GM19395 (cell line): ENCODE data around the gene HOXC13.

ENCODE experiments used
- ATAC-seq: cut with Tn5 transposase; IDR thresholded peaks from one replicate; pipeline ENCODE4 v1.9.1; 2021; ENCODE audit warnings: mild to moderate bottlenecking, moderate library complexity; ENCODE audit not compliant: unreplicated experiment

The HOXC13 gene

DNA sequence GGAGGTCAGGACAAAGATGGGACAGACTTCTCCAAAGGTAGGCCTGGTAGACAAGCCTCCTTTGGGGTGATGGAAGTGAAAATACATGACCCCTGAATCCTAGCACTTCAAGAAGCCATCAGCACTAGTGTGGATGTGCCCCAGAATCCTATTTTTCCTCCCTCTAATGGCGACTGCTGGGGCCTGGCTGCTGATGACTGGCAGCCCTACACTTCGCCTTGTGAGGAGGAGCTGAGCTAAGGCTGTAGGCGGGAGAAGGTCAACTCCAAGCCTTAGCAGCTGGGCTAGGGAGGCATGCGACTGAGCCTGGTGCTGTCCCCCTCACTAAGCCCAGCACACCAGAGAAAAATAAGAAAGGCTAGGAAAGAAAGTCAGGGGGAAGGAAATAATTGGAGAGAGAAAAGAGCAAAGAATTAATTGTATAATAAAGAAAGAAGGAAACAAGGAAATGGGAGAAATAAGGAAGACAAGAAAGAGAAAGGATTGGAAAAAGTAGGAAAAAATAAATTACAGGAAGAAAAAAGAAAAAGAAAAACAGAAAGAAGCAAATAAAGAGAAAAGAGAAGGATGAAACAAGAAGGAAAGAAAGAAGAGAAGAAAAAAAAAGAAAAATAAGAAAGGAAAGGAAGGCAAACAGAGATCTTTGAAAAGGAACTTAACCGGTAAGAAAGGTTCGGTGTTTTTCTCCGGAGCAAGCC is 41.6 kb downstream of the HOXC13 start:
- ATAC-seq = no peak

DNA sequence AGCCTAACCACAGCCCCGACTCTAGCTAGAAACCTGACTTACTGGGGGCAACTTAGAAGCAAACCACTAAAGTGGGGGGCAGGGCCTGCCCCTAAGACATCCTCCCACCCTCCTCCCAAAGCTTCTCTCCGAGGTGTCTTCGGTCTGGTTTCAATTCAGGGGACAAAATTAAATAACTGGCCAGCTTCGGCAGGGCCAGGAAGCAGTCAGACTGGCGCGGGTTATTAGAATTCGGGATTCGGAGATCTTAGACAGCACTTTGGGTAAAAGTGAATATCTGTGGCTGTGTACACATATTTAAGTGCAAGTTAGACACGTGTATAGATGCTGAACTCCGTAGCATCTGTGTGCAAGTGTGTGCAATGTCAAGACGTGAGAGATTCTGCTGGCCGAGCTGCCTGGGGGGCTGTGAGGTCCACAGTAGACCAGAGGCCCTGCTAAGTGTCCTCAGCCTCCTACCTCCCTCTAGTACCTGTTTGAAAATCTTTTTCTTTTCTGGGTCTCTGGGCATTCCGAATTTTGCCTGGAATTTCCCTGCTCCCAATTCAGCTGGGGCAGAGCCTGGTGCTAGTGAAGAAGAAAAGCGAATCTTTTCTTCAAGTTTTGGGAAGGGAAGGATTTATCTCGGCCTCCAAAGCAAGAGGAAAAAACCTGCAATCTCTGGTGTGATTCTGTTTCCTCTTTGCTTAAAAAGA is 42.3 kb downstream of the HOXC13 start:
- no peak for ATAC-seq

DNA sequence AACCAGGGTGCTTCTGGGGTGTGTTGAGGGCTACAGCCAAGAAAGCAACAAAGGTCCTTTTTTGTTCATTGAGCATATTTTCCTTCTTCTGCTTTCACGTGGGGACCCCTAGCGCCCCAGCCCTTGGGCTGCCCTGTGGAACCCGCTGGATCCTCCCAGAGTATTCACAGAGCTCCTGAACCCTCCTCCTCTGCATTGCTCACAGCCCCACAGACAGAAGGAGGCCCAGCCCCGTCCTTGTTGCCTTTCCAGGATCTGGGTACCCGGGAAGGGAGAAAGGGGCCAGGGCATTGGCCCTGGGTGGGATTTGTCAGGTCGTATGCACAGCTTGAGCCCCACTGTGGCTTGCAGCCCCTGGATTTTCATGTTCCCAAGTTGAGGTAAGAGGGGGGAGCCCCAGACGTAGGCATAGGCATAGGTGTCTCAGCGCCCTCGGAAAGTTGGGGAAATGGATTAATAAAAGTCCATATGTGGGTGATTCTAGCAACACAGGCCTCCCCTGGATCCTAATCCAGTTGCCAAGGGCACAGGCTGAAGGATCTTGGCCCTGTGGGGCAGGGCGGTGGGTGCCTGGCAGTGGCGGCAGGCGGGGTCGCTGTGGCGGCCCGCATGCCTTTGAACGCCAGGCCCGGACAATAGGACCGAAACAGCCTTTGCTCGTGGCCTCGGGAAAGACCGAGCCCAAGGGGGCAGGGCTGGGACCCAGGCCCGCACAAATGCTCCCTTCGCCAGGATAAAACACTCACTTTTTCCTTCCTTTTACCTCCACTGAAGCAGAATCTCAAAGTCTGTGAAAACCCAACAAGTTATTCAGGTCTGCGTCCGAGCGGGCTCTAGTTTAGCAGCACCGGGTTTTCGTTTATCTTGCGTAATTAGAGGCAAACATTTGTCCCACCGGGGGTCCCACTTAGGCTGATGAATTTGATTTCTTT is 43.3 kb downstream of the HOXC13 start:
- ATAC-seq = no peak

DNA sequence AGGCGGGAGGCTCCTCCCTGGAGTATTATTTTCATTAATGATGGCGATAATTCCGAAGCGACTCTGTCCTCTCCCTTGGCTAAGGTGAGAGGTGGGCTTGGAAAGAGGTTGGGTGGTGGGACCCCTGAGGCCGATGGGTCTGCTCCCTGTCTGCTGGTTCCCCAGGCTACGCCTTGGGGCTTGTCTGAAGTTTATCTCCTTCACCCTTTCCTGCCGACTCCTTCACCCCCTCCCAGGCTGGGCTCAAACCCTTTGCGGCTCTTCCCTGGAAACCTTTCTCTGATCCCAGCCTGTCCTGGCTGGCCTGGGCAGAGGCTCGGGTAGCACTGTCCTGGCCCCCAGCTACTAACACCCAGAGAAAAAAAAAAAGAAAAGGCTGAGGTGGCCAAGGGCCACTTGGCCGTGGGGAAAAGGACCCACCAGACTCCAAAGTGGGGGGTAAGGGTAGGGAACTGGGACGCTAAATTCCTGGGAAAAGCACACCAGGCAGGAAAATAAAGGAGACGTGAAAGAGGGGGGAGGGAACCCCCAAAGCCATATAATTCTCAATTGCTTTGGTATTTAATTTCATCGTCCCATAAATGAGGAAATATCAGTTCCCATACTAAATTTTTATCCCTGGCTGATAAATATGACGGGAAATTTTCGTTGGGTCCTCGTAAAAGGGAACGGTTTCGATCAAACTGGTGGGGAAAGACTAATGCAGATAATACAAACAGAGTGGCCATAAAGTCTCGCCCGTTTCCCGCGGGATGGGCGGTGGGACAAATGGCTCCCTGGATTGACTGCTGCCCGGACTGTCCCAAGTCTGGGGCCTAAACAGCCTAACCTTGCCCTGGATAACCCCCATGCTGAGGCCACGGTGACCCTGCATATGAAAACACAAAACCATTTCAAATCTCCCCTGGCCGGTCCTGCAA is 44.3 kb downstream of the HOXC13 start:
- ATAC-seq = no peak

DNA sequence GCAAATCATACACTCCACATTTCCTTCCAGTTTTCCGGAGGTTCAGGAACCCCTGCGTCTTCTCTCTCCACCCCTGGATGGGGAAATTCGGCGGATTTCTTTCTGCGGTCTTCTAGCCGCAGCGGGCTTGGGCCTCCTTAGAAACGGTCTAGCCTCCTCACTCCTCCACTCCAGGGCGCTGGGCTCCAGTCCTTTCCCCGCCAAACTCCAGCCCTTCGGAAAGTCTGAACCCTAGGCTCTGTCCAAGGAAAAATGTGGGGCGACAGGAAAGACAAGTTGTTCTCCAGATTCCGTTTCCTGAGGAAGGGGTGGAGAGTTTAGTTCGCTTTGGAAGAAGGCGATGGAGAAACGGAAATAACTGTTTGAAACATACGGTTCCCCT is 44.9 kb downstream of the HOXC13 start:
- ATAC-seq = no peak

DNA sequence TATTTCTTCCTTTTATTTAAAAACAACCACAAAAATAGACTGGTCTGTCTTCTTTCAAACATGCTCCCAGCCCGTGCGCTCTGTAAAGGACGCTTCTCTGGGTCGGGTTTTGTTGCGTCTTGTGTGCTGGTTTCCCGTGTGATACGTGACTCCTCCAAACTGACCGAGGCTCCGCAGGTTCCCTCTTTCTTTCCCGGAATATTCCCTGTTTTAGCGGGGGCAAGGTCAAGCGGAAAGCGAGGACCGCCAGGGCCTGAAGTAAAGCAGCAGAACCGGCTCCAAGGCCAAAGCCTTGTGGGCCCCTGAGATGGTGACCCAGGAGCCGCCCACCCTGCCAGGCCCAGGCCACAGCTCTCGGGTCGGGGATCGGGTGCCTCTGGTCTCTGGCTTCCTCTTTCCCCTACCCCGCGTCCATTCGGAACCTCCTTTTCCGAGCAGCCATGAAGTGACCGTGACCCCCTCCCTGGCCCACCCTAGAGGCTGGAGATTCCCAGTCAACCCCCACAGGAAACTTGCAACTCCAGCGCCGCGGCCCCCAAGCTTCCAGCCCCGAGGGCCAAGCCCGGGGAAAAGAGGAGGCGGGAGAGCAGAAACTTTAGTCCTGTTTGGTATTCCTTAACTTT is 45.4 kb downstream of the HOXC13 start:
- ATAC-seq = no peak

DNA sequence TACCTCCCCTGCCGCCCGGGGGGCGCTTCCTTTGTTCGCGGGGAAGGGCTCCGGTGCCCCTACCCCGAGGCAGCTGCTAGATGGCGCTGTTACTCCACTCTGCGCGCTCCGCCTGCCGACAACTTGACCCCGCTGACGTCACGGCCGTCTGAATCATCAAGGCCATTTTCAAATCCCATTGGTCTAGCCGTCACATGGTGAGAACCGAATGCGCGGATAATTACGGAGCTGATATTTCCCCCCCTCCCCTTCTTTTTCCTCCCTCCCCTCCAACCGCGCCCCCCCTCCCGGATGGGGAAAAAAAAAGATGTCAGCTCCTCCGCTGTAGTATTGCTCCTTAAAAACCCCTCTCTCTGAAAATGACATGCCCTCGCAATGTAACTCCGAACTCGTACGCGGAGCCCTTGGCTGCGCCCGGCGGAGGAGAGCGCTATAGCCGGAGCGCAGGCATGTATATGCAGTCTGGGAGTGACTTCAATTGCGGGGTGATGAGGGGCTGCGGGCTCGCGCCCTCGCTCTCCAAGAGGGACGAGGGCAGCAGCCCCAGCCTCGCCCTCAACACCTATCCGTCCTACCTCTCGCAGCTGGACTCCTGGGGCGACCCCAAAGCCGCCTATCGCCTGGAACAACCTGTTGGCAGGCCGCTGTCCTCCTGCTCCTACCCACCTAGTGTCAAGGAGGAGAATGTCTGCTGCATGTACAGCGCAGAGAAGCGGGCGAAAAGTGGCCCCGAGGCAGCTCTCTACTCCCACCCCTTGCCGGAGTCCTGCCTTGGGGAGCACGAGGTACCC is 46.5 kb downstream of the HOXC13 start, which contains the start of gene HOXC10:
Gene HOXC10 (plus strand): TSS at position 246 of the 791 bp plus-strand sequence. CDS start 114 bp downstream, at position 360.
- ATAC-seq = peak; percentile 61

DNA sequence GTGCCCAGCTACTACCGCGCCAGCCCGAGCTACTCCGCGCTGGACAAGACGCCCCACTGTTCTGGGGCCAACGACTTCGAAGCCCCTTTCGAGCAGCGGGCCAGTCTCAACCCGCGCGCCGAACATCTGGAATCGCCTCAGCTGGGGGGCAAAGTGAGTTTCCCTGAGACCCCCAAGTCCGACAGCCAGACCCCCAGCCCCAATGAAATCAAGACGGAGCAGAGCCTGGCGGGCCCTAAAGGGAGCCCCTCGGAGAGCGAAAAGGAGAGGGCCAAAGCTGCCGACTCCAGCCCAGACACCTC is 47.0 kb downstream of the HOXC13 start:
- ATAC-seq = no peak

DNA sequence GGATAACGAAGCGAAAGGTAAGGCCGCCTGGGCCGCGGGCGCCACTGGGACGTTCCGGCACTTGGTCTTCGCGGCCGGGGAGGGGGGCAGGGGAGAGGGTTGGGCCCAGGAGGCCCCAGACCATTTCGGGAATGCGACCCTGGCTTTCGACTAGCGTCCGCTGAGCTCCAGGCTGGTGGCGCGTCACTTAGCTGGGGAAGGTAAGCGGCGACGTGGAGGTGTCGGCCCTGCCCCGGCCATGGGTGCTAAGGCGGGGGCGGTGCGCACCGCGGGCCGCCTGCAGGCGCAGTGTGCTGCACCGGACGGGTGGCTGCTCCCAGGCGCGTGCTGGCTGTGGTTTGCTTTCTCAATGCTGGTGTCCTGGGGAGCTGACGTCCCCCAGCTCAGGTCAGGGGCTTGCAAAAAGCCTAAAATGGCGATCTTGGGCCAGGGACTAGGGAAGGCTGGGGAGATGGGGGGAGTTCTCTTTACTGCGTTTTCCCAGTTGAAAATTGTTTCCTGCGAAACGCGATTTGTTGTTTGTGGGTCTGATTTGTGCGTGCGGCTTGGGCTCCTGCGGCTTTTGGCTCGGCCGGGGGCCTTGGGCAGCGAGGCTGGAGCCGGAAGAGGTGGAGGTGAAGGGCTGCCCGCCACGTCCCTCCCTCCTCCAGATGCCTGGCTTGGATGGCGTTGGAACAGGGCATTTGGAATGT is 47.5 kb downstream of the HOXC13 start:
- ATAC-seq = no peak

DNA sequence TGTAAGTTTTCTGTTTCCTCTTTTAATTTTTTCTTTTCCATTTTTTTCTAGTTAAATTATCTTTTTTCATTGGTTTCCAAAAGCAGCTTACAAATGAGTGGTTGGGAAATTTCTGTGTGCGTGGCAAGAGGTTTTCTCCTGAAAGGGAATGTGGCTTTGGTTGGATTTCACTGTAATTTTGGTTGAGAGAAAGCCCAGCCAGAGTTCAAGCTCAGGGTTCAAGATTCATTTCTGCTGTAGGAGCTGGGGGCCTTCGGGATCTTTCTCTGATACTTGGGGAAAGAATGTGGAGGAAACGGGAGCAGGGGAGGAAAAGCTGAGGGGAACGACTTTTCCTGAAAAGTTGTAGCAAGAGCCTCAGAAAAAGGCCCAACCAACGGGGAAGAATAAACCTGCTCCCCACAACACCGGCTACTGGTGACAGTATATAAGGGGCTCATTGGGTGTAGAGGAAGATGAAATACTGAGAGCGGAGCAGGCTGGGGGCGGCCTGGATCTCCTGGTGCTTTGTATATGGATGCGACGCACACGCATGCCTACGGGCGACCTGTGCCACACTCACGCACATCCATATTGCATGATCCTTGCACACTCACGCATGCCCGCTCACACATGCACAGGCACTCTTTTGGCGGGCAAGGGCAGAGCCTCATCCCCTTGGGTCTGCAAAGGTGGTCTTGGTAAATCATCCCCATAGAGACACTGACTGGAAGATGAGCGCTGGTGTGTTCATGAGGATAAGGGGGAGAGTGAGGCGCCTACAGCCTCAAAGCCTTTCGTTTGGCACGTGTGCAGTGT is 48.3 kb downstream of the HOXC13 start:
- no peak for ATAC-seq

DNA sequence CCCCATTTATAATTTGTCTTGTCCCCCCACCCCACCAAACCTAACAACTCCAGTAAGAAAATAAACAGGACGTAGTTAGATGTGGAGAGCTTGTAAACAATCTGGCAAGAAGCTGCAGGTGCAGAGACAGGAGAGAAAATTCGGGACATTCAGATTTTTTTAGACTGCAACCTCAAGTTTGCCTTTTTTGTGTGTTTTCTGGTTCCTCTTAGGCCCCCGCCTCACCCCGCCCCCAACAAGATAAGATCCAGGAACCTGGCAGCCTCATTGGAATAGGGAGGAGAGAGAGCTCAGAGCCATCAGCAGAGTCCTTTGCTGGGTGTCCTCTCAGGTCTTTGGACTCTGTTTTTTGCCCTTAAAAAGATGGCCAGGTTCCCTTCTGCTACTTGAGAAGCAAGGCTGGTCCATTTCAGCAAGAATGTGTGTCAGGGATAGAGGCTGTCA is 49.2 kb downstream of the HOXC13 start:
- ATAC-seq = no peak

DNA sequence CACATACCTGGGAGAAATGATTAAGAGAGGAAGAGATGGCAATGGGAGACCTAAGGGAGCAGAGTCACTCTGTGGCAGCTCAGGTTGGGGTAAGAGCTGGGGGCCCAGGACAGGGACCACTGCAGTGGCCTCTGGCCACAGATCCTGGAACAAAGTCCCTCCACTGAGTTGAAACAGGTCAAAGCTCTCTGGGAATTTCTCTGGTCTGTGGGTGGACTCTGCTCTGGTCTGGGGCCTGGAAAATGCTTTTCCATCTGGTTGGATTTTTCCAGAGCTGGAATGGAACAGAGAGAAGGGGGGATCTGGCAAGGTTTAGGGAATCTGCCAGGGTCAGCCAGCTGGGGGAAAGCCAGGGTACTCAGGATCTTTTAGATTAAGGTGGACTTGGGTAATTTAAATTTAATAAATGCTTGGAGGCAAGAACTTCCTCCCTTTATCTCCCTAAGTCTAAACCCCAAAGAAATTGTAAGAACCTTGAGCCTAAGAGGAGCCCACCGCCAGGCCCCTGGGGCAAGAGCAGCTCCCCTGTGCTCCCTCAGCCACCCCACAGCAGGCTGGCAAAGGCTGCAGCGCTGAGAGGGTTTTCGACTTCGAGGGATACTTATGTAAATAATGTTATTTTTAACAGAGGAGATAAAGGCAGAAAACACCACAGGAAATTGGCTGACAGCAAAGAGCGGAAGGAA is 50.1 kb downstream of the HOXC13 start:
- no peak for ATAC-seq

DNA sequence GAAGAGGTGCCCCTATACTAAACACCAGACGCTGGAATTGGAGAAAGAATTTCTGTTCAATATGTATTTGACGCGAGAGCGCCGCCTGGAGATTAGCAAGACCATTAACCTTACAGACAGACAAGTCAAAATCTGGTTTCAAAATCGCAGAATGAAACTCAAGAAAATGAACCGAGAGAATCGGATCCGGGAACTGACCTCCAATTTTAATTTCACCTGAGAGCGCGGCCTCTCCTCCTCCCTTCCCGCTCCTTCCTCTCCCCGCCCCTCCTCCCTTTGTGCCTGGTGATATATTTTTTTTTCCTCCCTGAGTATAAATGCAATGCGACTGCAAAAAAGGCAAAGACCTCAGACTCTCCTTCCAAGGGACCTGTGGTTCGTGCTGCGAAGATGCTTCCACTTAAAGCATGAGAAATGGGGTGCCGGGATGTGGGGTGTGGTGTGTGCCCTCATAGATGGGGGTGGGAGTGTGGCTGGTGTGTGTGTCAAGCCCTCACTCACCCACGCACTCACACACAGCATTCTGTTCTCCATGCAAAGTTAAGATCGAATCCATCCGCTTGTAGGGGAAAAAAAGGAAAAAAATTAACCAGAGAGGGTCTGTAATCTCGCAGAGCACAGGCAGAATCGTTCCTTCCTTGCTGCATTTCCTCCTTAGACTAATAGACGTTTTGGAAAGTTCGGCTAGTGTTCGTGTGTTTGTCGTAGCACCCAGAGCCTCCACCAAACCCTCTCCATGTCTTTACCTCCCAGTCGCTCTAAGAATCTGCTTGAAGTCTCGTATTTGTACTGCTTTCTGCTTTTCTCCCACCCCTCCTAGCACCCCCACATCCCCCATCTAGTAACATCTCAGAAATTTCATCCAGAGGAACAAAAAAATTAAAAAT is 50.8 kb downstream of the HOXC13 start:
- ATAC-seq = peak; percentile 56

DNA sequence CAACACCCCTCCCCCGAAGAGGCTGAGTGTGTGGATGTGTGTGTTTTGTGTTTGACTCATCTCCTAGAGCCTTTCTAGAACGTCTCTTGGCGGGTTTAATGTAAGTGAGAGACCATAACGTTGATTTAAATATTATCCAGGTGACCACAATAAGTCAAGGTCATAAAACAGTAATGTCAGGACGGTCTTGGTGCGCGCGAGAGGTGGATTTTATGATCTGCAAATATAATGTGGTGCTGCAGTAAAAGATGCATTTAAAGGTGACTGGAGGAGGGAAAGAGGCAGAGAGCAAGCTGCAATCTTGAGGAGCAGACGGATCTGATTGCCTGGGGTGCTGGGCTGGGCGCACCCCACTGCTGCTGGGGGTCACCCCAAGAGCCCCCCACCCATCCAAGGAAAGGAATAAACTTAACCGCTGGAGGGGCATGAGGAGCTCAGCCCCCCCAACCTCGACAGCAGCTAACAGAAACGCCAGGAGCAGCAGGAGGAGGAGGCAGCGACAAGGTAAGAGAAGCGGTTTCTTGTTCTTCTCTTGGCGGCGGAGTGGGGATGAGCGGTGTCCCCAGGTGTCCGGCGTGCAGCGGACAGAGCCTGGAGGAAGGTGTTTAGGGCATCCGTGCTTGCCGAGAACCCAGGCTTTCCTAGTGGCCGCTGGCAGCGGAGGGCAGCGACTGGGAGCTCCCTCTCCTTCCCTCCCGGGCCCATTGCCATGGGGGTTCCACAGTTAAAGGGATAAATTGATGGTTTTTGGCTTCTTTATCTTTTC is 51.9 kb downstream of the HOXC13 start:
- no peak for ATAC-seq

DNA sequence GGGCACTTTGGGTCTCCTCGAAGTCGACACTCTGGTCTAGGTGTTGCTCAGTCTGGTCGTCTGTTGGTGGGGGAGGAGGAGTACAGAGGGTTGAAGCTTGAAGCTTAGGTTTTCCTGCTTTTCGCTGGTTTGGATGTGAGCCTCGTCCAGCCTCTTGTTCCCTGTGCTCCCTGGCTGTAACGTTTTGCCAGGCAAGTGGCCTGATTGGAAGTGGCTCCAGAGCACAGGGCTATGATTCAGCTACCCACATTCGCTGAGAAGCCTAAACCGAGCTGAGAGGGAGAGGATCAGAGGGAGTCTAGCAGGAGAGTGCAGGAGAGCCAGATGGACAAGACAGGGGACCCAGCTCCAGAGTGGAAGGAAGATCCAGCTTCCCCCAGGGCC is 52.4 kb downstream of the HOXC13 start:
- no peak for ATAC-seq
